ENCODE measurements around the gene RNF157.

GRCh38 chr17:76164331-76164730 is 76.0 kb downstream of the RNF157 start:
- TF ChIP-seq CTCF (IDR thresholded peaks at IDR 0.05) = no peak
- TF ChIP-seq REST (IDR thresholded peaks at IDR 0.05; ENCODE audit: insufficient read depth in 1 of 2, low read depth in 2 of 2, low read length in 1 of 2) = no peak
- no peak for TF ChIP-seq POLR2AphosphoS5 (IDR thresholded peaks at IDR 0.05; ENCODE audit: low read depth, low read length)
- no peak for TF ChIP-seq TCF7L2 (IDR thresholded peaks at IDR 0.05; ENCODE audit: low read depth, low read length)
- TF ChIP-seq SIN3A (IDR thresholded peaks at IDR 0.05; ENCODE audit: borderline replicate concordance, insufficient read depth, low read depth, low read length) = no peak

All from Panc1 (cell line).